NCI-H1417 treated with DMSO at 0.1 percent for 48 hours (cell line): Measurements from ENCODE around the gene LPAR6.

Experiments used
- DNase-seq: peaks from one replicate; lab custom pipeline; 2025; lab: John Stamatoyannopoulos, UW

LPAR6 gene

DNA sequence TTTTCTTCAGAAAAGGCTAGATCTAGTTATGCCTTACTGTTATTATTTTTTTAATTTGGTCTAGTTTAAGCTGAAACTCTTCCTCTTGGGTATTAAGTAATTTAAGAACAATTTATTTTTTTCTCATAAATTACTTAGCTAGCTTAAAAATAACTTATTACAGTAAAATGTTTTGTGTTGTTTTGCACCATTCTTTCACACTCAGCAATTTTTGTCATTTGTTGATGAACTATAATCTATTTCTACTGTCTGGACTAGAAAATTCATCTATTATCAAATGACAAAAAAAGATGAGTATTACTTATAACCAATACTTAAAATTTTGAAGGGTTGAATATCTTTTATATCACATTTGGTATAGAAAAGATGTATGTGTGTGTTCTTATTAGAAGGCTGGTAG lies 1.6 kb upstream of the LPAR6 start:
- no peak for DNase-seq

DNA sequence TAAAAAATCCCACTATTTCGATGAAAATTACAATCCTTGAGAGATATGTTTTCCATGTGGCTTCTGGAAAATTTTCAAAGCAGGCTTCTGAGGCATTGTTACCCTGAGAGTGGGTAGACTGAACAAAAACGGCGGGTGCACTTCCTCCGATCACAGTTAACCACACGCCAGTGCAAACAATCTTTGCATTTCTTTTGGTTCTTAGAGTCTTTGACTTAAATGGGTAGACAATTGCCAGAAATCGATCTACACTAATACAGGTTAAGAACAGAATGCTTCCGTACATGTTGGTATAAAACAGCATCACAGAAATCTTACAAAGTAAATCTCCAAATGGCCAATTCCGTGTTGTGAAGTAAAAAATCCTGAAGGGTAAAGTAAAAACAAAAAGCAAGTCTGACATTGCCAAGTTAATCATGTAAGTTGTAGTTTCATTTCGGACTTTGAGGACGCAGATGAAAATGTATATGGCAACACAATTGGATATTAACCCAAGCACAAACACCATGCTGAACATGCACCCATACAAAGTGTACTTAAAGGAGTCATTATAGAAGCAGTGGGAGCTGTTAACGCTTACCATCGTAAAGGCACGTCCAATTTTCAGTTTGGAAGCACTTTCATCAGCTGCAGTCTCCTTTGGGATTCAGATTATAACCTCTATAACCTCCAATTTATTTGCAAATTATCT lies 927 bp downstream of the LPAR6 start:
- no peak for DNase-seq

DNA sequence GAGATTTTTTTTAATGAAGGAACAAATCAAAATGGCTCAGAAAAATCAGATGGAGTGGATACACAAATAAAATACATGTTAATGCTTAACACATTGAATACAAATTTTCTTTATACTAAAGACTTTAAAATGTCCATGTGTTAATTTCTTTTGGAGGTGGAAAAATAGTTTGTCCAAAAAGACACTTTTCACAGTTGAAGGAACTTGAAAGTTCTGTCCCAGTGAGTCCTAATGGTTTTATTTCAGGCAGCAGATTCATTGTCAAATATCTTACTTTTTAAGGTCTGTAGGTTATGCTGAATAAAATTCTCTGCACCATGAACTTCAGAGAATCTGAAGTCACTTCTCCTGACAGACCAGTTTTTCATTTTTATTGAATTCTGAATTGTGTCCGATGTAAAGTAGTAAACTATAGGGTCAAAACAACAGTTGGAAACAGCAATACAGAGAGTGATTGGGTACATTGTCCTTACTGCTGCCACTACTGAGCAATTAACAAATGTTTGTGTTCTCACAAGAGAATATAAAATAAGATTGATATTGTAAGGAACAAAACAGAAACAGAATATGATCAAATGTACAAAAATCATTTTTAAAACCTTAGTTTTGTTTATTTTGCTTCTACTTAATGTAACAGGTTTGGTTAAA lies 1.6 kb downstream of the LPAR6 start:
- DNase-seq = no peak

DNA sequence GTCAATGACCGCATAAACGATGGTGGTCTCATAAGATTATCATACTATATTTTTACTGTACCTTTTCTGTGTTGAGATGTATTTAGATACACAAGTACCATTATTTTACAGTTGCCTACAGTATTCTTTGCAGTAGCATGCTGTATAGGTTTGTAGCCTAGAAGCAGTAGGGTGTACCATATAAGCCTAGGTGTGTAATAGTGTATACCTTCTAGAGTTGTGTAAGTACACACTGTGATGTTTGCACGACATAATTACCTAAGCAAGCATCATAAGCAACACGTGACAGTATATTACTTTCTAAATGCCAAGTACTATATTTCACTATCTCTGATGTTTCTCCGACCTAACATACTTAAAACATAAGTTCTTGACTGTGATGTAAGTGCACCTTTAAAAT lies 2.7 kb downstream of the LPAR6 start:
- DNase-seq = no peak

DNA sequence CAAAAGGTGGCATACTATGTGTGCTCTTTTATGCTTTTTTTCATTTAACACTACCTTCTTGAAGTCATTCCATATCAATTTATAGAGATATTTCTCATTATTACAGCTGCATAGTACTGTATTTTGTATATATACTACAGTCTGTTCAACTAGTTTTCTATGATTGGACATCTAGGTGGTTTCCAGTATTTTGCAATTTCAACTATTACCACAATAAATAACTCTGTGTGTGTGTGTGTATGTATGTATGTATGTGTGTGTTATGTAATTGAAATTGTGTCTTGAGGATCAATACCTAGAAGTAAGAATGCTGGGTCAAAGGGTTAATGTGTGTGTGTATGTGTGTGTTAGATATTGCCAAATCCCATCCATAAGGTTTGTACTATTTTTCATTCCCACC lies 7.0 kb downstream of the LPAR6 start:
- DNase-seq = no peak

DNA sequence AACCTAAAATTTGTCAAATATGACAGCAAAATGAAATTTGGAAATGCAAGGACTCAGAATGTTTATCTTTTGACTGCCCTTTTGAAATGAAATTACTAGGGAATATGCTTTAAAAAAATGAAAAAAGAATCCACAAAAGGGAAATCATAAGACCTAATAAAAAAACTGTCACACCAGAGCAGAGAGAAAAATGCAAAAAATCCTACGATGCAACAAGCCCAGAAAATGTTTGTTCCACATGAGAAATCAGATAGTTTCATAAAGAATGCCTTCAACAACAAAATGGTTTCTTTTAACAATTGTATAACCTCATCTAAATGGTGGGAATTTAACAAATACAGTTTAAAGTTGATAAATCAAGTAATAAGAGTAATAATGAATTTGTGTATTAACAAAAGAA lies 8.0 kb downstream of the LPAR6 start:
- DNase-seq = no peak

DNA sequence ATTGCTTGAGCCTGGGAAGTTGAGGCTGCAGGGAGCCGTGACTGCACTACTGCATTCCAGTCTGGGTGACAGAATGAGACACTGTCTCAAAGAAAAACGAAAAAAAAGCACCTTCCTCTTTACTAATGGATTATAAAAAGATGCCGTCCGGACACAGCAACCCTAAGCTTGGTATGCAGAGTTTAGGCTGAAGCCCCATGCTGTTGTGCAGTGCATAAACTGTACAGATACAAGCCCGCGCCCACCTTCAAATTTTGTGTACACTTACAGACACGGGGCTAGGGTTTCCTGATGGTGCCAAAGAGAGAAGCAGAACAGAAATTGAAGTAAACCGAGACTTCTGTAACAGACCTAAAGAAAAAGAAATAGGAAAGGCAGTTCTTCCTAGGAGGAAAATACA lies 9.0 kb downstream of the LPAR6 start:
- DNase-seq = no peak

DNA sequence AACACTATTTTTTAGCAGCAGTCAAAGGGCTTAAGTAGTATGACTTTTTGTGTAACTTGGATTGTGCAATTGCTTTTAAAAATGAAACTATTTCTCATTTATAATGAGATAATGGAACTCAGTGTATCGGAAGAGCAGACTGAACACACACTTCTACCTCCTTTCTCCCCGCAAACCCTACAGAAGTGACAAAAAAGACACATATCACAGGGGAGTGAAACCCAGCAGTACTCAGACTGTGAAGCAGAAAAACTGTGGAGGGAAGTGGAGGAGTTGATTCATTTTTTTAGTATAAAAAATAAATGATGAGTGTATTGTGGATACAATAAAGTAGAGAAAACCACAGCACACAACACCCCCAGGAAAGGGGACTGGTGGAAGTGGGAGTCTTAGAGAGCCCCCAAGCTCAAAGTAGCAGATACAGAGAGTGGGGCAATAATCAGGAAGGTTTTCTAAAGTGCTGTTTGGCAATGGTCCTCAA lies 9.7 kb downstream of the LPAR6 start:
- no peak for DNase-seq

DNA sequence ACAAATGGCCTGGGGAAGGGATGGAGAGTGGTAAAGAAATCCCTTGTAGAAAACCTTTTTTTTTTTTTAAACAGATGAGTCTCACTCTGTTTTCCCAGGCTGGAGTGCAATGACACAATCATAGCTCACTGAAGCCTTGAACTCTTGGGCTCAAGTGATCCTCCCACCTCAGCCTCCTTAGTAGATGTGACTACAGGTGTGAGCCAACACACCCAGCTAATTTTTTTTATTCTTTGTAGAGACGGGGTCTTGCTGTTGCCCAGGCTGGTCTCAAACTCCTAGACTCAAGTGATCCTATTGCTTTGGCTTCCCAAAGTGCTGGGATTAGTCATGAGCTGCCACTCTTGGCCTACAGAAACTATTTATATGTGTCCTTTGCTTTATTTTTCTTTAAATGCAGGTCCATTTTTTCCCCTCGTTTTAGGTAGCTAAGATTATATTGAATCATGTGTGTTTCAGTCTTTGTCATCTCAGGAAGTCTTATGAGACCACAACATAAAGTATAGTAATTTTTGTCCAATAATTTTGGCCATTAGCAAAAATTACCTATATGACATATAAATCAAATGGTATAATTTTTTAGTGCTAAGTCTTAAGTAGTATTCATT lies 10.5 kb downstream of the LPAR6 start:
- no peak for DNase-seq

DNA sequence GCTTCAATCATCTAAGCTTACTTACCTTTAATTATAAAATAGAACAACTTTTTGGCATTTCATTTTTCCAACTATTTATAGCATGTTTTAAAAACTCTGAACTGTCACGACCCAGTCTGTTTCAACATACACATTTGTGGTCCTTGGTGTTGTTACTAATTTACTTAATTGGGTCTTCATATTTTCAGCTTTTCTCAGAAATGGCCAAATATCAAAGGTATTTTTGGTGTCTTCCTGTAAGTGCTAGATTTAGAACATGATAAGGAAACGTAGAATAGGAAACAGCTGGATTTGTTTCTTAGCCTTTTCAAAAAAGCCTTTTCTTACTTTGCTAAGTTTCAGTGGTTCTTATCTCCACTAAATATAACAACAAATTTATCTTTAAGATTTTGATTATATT lies 11.4 kb downstream of the LPAR6 start:
- no peak for DNase-seq

DNA sequence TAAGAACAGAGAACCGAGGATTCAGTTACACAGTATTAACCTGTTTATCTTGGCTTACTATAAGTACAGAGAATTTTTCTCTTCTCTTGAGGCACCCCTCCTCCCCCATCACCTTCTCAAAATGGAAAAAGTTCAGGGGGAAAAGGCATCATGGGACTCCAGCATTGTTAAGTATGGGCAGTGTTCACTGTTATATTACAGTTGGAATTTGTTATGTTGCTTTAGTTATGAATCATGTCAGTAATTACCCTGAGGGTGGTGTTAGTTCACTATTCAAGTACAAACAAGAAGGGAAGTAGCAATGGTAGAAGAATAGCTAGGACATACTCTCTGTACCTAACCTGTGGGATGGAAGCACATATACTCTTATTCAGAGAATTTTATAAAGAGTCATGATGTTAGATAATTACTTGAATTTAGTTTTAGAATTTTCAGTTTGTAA lies 12.0 kb downstream of the LPAR6 start:
- no peak for DNase-seq

DNA sequence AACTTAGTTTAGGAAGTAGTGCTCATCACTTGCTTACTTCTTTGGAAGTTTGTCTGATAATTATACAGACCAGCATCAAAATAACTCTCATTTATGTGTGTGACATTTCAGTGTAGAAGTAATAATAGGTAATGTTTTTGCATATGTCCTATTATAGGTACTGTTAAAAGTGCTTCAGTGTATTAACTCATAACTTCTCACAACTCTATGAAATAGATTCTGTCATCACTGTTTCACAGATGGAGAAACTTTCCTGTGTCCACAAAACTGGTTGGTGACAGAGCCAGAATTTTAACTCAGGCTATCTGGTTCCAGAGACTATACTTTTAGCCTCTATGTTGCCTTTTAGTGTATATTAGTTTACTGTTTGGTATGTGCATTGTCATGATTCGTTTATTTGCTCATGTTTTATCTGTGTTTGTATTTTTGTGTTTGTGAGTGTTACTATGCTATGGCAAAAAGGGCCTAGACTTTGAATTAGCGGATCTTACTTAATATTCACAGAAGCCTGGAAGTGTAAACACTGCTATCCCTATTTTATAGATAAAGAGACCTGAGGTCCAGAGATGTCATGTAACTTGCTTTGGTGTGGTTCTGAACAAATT lies 12.7 kb downstream of the LPAR6 start:
- no peak for DNase-seq

DNA sequence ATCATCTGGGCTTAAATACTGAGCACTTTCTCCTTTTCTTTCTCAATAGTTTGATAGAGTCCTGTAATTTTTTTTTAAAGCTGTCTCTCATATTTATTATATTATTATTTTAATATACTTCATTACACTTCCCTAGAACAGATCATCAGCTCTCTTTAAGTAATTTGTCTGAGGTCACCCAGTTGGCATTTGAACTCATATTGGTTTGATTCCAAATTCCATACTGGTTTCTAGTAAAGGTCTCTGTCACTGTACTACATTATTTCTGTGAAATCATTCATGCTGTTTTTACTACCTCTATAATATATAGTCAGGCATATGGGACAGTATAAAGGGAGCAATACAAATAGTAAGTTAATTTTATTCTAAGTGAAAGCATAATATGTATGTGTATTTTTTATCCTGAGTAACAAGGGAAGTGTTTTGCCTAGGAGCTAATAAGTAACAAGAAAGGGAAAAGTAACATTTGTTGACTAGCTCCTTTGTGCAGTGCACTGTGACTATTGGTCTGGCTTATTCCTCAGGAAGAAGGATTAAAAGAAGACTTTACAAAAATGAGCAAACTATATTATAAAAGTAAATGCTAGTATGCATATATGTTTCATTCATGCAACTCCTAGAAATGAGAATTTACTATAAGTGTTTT lies 14.3 kb downstream of the LPAR6 start:
- no peak for DNase-seq

DNA sequence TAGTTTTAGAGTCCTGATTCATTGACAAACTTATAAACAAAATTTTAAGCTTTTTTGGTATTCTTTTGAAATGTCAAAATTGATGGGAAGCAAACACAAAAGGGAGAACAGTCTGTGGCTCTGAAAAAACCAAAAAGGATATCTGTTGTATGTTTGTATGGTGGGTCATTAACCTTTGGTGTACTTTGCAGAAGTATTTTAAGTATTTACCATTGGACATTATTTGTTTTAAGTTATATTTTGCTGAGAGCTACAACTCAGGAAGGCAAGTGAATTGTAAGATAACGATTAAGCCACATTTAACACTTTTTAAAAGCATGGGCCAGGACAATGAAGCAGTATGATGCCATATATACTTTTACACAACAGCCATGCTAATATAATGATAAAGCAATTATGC lies 15.2 kb downstream of the LPAR6 start:
- no peak for DNase-seq

DNA sequence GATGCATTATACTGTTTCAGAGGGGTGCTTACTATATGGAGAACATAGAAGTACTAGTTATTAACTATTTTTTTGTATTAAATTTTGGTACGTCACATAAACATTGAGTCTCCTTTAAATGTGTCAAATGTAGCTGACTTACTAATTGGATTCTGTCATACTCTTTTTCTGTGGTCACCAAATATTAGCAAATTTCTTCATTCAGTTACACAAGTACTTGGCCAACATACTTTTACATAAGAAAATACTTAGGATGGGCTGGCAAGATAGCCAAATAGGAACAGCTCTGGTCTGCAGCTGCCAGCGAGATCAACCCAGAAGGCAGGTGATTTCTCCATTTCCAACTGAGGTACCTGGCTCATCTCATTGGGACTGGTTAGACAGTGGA lies 19.2 kb downstream of the LPAR6 start:
- no peak for DNase-seq

DNA sequence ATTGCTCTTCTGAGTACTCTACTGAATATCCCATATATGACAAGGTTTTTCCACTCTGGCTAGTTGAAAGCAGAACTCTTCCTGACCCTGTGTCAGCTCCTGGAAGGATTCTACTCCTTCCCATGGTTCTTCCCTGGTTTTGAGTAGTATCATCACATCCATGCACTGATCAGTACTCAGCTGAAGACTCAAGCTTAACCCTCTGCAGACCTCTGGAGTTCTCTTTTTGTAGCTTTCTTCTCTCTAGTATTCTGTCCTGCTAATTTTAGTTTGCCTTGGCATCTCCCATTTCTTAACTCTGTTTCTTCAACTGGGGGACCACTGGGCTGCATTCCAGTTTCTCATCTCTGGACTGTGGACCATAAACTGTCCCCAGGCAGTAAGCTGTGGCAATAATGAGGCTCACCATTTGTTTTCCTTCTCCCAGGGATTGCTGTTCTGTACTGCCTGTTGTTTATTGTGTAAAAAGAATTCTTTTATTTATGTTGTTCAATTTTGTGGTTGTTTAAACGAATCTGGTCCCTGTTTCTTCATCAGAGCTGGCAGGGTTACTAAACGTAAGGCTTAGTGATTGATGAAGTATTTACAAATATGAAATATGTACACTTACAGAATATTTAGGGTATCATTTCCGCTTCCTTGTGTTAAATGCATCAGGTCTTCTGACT lies 19.7 kb downstream of the LPAR6 start:
- no peak for DNase-seq

DNA sequence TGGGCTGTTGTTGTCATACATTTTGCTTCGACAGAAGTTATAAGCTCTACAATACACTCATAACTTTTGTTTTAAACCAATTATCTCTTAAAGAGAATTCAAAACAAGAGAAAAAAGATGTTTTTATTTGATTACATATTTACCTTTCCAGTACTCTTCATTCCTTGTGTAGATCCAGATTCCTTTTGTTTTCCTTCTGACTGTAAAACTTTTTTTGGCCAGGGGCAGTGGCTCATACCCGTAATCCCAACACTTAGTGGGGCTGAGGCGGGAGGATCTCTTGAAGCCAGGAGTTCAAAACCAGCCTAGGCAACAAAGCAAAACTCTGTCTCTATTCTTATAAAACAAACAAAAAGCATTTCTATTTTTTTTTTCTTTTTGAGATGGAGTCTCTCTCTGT lies 21.7 kb downstream of the LPAR6 start:
- DNase-seq = no peak

DNA sequence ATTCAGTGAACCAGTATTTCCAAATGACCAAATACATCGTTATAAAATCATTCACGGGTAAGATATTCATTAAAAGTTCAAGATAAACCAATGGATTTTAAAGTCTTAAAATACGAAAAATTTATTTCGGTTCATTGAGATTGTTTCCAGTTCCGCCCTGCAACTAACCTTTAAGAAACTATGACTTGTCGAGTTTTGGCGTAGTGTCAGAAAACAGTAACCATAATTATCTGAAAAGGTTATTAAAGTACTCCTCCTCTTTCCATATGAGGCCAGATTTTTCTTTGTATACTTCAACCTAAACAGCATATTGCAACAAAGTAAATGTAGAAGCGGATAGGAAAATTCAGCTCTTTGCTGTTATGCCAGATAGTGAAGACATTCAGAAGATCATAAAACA lies 26.1 kb downstream of the LPAR6 start:
- no peak for DNase-seq

DNA sequence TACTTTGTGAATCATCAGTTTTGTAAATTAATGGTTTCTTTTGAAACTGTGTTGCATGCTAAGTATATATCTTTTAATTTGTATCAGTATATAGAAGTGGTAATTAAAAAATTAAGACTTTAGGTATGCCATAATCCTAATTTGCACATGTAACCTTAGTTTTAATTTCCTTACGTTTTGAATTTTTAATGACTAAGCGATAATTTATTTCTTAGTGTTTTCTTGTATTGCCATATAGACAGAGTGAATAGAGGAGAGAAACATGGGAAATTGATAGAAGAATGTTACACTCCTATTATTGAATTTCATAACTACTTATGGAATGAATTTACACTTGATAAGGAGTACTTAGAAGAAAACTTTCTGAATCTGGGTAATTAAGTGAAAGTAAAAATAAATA lies 29.5 kb downstream of the LPAR6 start:
- no peak for DNase-seq

DNA sequence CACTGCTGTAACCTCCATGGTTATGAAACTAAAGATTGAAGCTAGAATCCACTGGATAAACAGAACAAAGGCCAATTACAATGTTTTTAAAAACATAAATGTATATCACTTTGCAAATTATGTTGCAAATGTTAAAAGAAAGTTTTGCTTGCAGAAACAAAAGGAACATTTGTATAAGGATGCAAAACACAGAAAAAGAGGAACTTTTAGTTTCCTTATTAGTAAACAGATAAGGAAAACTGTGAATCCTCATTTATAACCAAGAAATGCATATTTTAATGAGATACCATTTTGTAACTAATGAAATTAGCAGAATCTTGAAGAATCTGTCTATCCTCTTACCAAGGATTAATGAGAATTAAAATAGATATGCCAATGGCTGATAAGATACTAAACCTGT lies 32.3 kb downstream of the LPAR6 start:
- DNase-seq = no peak

DNA sequence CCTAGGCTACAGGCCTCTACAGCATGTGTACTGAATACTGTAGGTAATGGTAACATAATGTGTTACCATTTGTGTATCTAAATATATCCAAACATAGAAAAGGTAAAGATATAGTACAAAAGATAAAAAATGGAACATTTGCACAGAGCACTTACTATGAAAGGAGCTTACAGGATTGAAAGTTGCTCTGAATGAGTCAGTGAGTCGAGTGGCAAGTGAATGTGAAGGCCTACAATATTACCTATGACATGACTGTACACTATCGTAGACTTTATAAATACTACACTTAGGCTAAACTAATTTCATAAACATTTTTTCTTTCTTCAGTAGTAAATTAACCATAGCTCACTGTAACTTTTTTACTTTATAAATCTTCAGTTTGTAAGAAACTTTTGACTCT lies 35.1 kb downstream of the LPAR6 start:
- no peak for DNase-seq

DNA sequence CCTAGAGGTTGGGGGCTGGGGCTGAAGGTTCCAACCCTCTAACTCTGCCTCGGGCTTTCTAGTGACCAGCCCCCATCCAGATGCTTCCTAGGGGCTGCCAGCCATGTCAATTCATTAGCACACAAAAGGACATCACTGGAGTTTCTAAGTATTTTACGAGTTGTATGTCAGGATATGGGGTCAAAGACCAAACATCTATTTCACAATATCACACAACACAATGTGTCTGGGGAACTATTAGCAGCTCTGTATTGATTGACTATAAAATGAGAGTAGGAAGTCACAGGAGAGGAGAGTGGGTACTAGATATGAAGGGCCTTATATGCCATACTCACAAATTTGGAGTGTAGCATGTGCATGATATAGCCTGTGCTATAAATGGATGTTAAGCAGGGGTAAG lies 42.1 kb downstream of the LPAR6 start:
- no peak for DNase-seq
